WTC11 (cell line): Measurements from ENCODE around the gene ICOS. TPM values are rescaled to one million over a fixed set of nuclear protein-coding genes. Genes with fewer than 3 reads are reported as not detected.

Source experiments
- ATAC-seq: fragments of 200-7000 bp; cut with Tn5 transposase; 2 replicates; pipeline ENCODE4 v1.10.0; 2021; ENCODE audit warnings: mild to moderate bottlenecking, moderate library complexity
- CTCF ChIA-PET: fragments of 300-600 bp; sonication (Branson Sonifier 250); formaldehyde crosslinking; loops from one replicate; lab custom pipeline; 2021; ENCODE audit warnings: antibody characterized with exemption; lab: Charles Lee
- POLR2A ChIA-PET: fragments of 350-600 bp; sonication (Branson Sonifier 250); formaldehyde crosslinking; loops from one replicate; lab custom pipeline; 2021; ENCODE audit warnings: antibody characterized with exemption; lab: Charles Lee
- DNase-seq: peaks from one replicate; pipeline ENCODE4 v3.0.0; 2021; ENCODE audit warnings: low spot score
- H3K27ac Mint-ChIP-seq: 2 replicates; pipeline ENCODE4 v1.8.0; 2021; ENCODE audit warnings: mixed read lengths
- H3K27me3 Mint-ChIP-seq: 2 replicates; pipeline ENCODE4 v1.8.0; 2021; ENCODE audit warnings: low read depth, mild to moderate bottlenecking, moderate library complexity, mixed read lengths
- H3K36me3 Mint-ChIP-seq: 2 replicates; pipeline ENCODE4 v1.8.0; 2021; ENCODE audit warnings: mixed read lengths
- H3K4me1 Mint-ChIP-seq: 2 replicates; pipeline ENCODE4 v1.8.0; 2022; ENCODE audit warnings: mixed read lengths
- H3K4me3 Mint-ChIP-seq: 2 replicates; pipeline ENCODE4 v1.8.0; 2021; ENCODE audit warnings: mild to moderate bottlenecking, moderate library complexity, mixed read lengths
- H3K9me3 Mint-ChIP-seq: 2 replicates; pipeline ENCODE4 v1.8.0; 2021; ENCODE audit warnings: mixed read lengths
- ATF1 ChIP-seq: sonication (generic); formaldehyde crosslinking; IDR thresholded peaks from 2 replicates; pipeline ENCODE4 v1.8.1; 2023; ENCODE audit warnings: mild to moderate bottlenecking, moderate library complexity, missing genetic modification reagents
- CREM ChIP-seq: sonication (generic); formaldehyde crosslinking; IDR thresholded peaks from 2 replicates; pipeline ENCODE4 v1.8.1; 2022; ENCODE audit warnings: mild to moderate bottlenecking, missing genetic modification reagents, moderate library complexity
- CTCF ChIP-seq: fragments of 200-600 bp; IDR thresholded peaks from 2 replicates; pipeline ENCODE4 v1.8.0; 2022; ENCODE audit warnings: antibody characterized with exemption
- E2F4 ChIP-seq: sonication (generic); formaldehyde crosslinking; IDR thresholded peaks from 2 replicates; pipeline ENCODE4 v1.8.1; 2022; ENCODE audit warnings: low read depth, mild to moderate bottlenecking, moderate library complexity, missing genetic modification reagents, borderline replicate concordance
- ERG ChIP-seq: fragments of 250-450 bp; sonication (Bioruptor Pico); IDR thresholded peaks from 2 replicates; pipeline ENCODE4 v1.8.0; 2021; ENCODE audit warnings: mild to moderate bottlenecking
- FOXP4 ChIP-seq: sonication (generic); formaldehyde crosslinking; IDR thresholded peaks from 2 replicates; pipeline ENCODE4 v1.8.0; 2022; ENCODE audit warnings: mild to moderate bottlenecking, missing genetic modification reagents
- GRHL2 ChIP-seq: fragments of 250-450 bp; sonication (Bioruptor Pico); IDR thresholded peaks from 2 replicates; pipeline ENCODE4 v1.8.0; 2022; ENCODE audit warnings: mild to moderate bottlenecking, moderate library complexity; ENCODE audit not compliant: insufficient replicate concordance, severe bottlenecking
- GTF2I ChIP-seq: fragments of 250-450 bp; sonication (Bioruptor Pico); conservative IDR thresholded peaks from 2 replicates; pipeline ENCODE4 v1.4.0; 2021; ENCODE audit warnings: mild to moderate bottlenecking
- JUN ChIP-seq: sonication (generic); formaldehyde crosslinking; IDR thresholded peaks from 2 replicates; pipeline ENCODE4 v1.8.0; 2023; ENCODE audit warnings: mild to moderate bottlenecking, missing genetic modification reagents
- NFATC4 ChIP-seq: fragments of 250-450 bp; sonication (Bioruptor Pico); IDR thresholded peaks from 2 replicates; pipeline ENCODE4 v1.9.0; 2021; ENCODE audit warnings: mild to moderate bottlenecking
- NR3C1 ChIP-seq: sonication (generic); formaldehyde crosslinking; conservative IDR thresholded peaks from 2 replicates; pipeline ENCODE4 v1.8.1; 2023; ENCODE audit warnings: low read depth, mild to moderate bottlenecking, missing genetic modification reagents
- SP1 ChIP-seq: sonication (generic); formaldehyde crosslinking; conservative IDR thresholded peaks from 2 replicates; pipeline ENCODE4 v1.8.1; 2022; ENCODE audit warnings: missing genetic modification reagents
- TEAD1 ChIP-seq: sonication (generic); formaldehyde crosslinking; IDR thresholded peaks from 2 replicates; pipeline ENCODE4 v1.8.0; 2022; ENCODE audit warnings: mild to moderate bottlenecking, missing genetic modification reagents
- USF2 ChIP-seq: sonication (generic); formaldehyde crosslinking; IDR thresholded peaks from 2 replicates; pipeline ENCODE4 v1.8.1; 2023; ENCODE audit warnings: mild to moderate bottlenecking, missing genetic modification reagents, moderate library complexity
- ZBTB43 ChIP-seq: sonication (generic); formaldehyde crosslinking; IDR thresholded peaks from 2 replicates; pipeline ENCODE4 v1.8.1; 2023; ENCODE audit warnings: mild to moderate bottlenecking, missing genetic modification reagents
- ZNF121 ChIP-seq: sonication (generic); formaldehyde crosslinking; IDR thresholded peaks from 2 replicates; pipeline ENCODE4 v1.8.0; 2023; ENCODE audit warnings: missing genetic modification reagents
- ZNF138 ChIP-seq: sonication (generic); formaldehyde crosslinking; conservative IDR thresholded peaks from 2 replicates; pipeline ENCODE4 v1.8.1; 2022; ENCODE audit warnings: mild to moderate bottlenecking, moderate library complexity, missing genetic modification reagents
- total RNA-seq: library from RNA; stranded (reverse); gene quantifications from 3 replicates; pipeline ENCODE4 v1.2.3, GENCODE V29; 2021

ICOS gene
- total RNA-seq, 1 experiment from 2014 or later: 0.11 TPM

GRCh38 chr2:203993560-203993959 is 57.0 kb downstream of the ICOS start:
- TF ChIP-seq ZNF121 (CRISPR knock-in tag) (no peak), E2F4 (no peak), JUN (CRISPR knock-in tag) (no peak)
- TF ChIP-seq, all 79 proteins: peak for 0
- no peaks in the 10 kb centered on the region for H3K36me3 Mint-ChIP-seq
- no peak overlapping the region for H3K4me3 Mint-ChIP-seq
- no peak overlapping the region for H3K27ac Mint-ChIP-seq
- POLR2A ChIA-PET: no interaction called here
- no peaks in the 10 kb centered on the region for H3K4me1 Mint-ChIP-seq
- no peaks in the 10 kb centered on the region for H3K9me3 Mint-ChIP-seq
- CTCF ChIA-PET: no interaction called here
- H3K27me3 Mint-ChIP-seq: no peaks in the 10 kb centered on the region
- DNase-seq (no peak), ATAC-seq (no peak)

GRCh38 chr2:203994735-203995134 is 58.2 kb downstream of the ICOS start:
- DNase-seq (no peak), ATAC-seq (no peak)
- no peaks in the 10 kb centered on the region for H3K4me1 Mint-ChIP-seq
- no peak overlapping the region for H3K27ac Mint-ChIP-seq
- no peaks in the 10 kb centered on the region for H3K9me3 Mint-ChIP-seq
- POLR2A ChIA-PET: interaction anchor here (0.6 kb wide), 1 partner anchor 46 kb away, joined by 8 read pairs; no protein-coding TSS in a partner anchor
- no peak overlapping the region for H3K4me3 Mint-ChIP-seq
- CTCF ChIA-PET: no interaction called here
- no peaks in the 10 kb centered on the region for H3K36me3 Mint-ChIP-seq
- TF ChIP-seq NR3C1 (CRISPR knock-in tag) (no peak), ZBTB43 (CRISPR knock-in tag) (no peak), CTCF (no peak), FOXP4 (CRISPR knock-in tag) (no peak), NFATC4 (no peak), GTF2I (CRISPR knock-in tag) (no peak)
- H3K27me3 Mint-ChIP-seq: no peaks in the 10 kb centered on the region

- Mint-ChIP-seq H3K9me3 (peaks cover 4% of the 10 kb centered on the region), H3K27ac (no peak overlapping the region), H3K4me1 (no peaks in the 10 kb centered on the region), H3K27me3 (no peaks in the 10 kb centered on the region), H3K36me3 (no peaks in the 10 kb centered on the region), H3K4me3 (no peak overlapping the region)
- ChIA-PET CTCF (no interaction called here), POLR2A (no interaction called here)
- DNase-seq (no peak), ATAC-seq (no peak)
- no peak for TF ChIP-seq ZNF138 (CRISPR knock-in tag)
- TF ChIP-seq TEAD1 (CRISPR knock-in tag): no peak
- TF ChIP-seq SP1 (CRISPR knock-in tag): no peak
- no peak for TF ChIP-seq ERG (CRISPR knock-in tag)
- TF ChIP-seq ATF1 (CRISPR knock-in tag): no peak
- TF ChIP-seq CREM (CRISPR knock-in tag): no peak
- no peak for TF ChIP-seq GRHL2 (CRISPR knock-in tag)
- TF ChIP-seq USF2 (CRISPR knock-in tag): no peak
These were observed 60.1 kb downstream of the ICOS start for GRCh38 chr2:203996692-203997091.
